Pulmonary artery endothelial cell (primary cell): Measurements from ENCODE around the gene SNRPN. TPM values are rescaled to one million over a fixed set of nuclear protein-coding genes. Genes with fewer than 3 reads are reported as not detected.
A peak's percentile ranks its signal among the peaks of the same experiment; 100 is the strongest.
"Not testable (repeated sequence)": the region's sequence is repeated elsewhere in the genome, so short reads cannot be mapped to it uniquely, and the experiment has no call there.

Experiments used
- DNase-seq: peaks from one replicate; pipeline ENCODE4 v3.0.0-alpha.2; 2011; ENCODE audit warnings: low read depth, low spot score
- total RNA-seq: library from RNA; depleted of rRNA; stranded (reverse); fragments of >200 nt; gene quantifications from 2 replicates; pipeline ENCODE4 v1.2.3, GENCODE V29; 2014

Gene SNRPN
- total RNA-seq, 1 donor from 2014 or later, result 82.1 TPM

GRCh38 chr15:24971052-24971451, 16.3 kb downstream of the SNRPN start:
- DNase-seq, result no peak

DNA sequence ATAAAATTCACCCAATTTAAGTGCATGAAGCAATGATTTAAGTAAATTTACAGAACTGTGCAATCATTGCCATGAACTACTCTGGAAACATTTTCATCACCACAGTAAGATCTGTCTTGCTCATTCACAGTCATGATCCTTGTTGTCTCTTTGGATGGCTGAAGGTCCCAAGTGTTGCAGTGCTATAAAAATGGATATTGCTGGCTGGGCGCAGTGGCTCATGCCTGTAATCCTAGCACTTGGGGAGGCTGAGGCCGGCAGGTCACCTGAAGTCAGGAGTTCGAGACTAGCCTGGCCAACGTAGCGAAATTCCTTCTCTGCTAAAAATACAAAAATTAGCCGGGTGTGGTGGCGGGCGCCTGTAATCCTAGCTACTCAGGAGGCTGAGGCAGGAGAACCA, 17.0 kb downstream of the SNRPN start:
- DNase-seq, result no peak

DNA sequence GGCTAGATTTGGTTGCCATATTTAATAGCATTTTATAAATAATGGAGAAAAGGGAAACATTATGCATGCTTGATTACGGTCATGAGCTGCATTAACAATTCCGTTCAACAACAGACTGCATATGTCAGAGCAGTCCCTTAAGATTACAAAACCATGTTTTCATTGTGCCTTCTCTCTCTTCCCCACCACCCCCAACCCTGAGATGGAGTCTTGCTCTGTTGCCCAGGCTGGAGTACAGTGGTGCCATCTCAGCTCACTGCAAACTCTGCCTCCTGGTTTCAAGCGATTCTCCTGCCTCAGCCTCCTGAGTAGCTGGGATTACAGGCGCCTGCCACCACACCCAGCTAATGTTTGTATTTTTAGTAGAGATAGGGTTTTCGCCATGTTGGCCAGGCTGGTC, 17.9 kb downstream of the SNRPN start:
- DNase-seq, result not testable (repeated sequence)

GRCh38 chr15:24976932-24977331, 22.1 kb downstream of the SNRPN start:
- DNase-seq, result no peak

GRCh38 chr15:24977686-24978085, 22.9 kb downstream of the SNRPN start:
- DNase-seq, result no peak

GRCh38 chr15:24985224-24985623, 30.4 kb downstream of the SNRPN start:
- no peak for DNase-seq

- DNase-seq, result no peak
Observed at GRCh38 chr15:24986653-24987052, 31.9 kb downstream of the SNRPN start.

- no peak for DNase-seq
Observed at GRCh38 chr15:25019434-25019833, 64.6 kb downstream of the SNRPN start.

DNA sequence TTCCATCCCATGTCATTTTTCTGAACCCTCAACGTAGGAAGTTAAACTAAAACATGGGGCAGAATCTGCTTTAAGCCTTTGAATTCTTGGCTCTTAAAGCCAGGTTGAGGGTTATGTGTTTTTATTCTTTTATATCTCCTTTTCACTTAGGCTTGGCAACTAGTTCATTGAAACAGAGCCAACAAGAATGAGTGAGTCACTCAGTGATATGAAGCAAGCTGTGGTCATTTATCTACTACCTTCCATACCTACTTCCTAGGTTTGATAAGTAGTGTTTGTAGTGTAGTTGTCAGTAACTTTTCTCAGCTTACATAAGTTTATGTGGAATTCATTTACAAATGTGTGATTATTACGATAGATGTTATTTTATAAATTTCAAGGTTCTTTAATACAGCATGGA, 67.4 kb downstream of the SNRPN start:
- peak; percentile 3 for DNase-seq

Other genes with a start within 250 kb of the SNRPN start
- 10.4 and 17.7 TPM in 2 replicates for gene SNURF, start within 50 bp of the SNRPN start, total RNA-seq